GM21390 (cell line): Measurements from ENCODE around the gene LAMB4.
A peak's percentile ranks its signal among the peaks of the same experiment; 100 is the strongest.
"Not testable (repeated sequence)": the region's sequence is repeated elsewhere in the genome, so short reads cannot be mapped to it uniquely, and the experiment has no call there.

ENCODE experiments used
- ATAC-seq: cut with Tn5 transposase; IDR thresholded peaks from one replicate; pipeline ENCODE4 v1.9.1; 2021; ENCODE audit not compliant: unreplicated experiment

Gene LAMB4

DNA sequence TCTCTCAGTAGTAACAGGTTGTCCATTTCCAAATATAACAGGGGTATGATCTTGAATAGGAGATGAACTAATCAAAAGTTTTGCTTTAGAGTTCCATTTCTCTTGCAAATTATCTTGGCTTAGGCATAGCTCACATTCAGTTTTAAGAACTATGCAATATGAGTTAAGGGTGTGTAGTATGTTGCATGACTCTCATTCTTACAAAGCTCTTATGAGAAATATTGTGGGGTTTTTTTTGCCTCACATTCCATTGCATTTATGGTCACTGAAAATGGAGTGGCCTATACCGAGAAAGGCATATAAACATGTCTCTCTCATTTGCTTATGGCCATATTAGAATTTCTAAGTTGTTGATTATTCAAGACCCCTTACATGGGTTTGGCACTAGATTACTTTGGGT is 78.7 kb downstream of the LAMB4 start:
- ATAC-seq = no peak

DNA sequence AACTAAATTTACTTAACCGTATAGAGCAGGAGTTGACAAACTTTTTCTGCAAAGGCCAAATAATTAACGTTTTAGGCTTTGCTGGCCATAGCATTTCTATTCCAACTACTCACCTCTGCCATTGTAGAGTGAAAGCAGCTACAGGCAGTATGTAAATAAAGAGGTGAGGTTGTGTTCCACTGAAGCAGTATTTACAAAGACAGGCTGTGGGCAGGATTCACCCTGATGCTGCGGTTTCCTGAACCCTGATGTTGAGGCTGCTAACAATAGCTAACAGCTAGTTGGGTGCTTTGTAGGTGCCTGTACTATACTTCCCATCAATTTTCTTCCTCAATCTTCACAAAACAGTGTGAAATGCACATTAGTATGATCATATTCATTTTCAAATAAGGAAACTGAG is 80.2 kb downstream of the LAMB4 start:
- peak; percentile 55 for ATAC-seq

DNA sequence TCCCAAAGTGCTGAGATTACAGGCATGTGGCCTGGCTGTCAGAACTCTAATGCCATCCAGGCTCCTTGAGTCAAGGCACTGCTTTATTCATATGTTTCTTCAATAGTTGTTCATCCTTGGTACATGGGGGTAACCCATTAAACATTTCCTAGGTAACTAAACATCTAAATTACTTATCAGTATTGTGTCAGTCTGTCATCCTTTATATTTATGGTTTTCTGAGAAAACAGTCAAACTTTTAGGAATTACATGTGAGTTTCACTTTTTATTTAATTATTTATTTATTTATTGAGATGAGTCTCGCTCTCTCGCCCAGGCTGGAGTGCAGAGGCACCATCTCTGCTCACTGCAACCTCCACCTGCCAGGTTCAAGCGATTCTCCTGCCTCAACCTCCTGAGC is 81.7 kb downstream of the LAMB4 start:
- ATAC-seq = no peak

DNA sequence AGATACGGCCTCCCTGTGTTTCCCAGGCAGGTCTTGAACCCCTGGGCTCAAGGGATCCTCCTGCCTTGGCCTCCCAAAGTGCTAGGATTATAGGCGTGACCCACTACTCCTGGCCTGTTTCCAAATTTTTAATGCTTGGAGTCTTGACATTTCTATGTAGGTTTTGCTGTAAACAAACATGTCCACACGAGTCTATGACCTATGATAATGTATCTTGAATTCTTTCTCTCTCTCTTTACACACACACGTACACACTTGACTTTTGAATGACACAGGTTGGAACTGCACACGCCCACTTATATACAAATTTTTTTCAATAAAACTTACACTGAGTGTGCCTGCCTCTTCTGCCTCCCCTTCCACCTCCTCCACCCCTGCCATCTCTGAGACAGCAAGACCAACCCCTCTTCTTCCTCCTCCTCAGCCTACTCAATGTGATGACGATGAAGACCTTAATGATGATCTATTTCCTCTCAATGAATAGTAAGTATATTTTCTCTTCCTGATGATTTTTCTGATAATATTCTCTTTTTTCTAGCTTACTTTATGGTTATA is 83.1 kb downstream of the LAMB4 start:
- no peak for ATAC-seq

DNA sequence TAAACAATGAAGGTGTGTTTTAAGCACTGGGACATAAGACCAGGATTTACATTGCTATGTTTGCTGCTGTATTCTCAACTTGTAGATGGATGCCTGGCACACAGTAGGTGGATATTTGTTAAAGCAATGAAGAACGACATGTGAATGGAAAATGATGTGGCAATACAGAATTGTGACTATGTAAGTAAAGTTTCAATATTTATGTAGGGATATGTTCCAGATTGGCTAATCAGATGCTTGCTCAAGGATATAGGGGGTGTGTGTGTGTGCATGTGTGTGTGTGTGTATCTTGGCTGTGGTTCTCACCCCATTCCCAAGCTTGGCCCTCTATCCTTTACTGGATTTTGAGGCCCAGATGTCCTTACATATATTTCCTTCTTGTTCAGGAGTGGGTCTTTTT is 84.5 kb downstream of the LAMB4 start:
- ATAC-seq = no peak

DNA sequence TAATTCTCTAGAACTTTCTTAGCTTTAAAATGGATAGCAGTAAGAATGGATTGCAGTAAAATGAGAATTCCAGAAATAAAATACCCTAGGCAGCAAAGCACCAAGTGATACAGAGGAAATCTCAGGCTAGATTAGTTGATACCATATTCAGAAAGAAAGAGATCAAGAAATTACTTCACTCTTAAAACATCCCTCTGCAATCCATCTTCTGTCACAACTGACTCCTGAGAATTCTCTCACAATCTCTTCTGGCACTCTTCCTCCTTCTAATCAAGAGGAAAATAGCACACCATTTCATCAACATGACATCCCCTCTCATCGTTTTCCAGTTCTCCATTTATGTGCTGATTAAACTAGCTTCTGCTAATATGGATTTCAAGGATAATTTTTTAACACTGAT is 85.0 kb downstream of the LAMB4 start:
- no peak for ATAC-seq

DNA sequence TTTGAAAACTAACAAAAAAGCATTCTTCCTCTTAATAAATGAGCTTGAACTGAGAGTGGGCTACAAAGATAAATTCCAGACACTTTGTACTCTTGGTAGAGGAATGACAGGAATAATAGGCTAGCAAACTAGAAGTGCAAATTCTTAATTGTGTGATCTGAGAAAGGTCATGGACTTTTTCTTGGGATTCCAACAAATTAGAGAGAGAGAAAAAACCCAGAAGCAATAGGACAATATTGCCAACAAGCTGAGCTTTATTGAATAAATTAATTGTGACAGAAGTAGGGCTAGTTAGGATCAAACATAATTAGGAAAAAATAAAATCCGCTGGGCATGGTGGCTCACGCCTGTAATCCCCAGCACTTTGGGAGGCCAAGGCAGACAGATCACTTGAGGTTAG is 85.8 kb downstream of the LAMB4 start:
- no peak for ATAC-seq

DNA sequence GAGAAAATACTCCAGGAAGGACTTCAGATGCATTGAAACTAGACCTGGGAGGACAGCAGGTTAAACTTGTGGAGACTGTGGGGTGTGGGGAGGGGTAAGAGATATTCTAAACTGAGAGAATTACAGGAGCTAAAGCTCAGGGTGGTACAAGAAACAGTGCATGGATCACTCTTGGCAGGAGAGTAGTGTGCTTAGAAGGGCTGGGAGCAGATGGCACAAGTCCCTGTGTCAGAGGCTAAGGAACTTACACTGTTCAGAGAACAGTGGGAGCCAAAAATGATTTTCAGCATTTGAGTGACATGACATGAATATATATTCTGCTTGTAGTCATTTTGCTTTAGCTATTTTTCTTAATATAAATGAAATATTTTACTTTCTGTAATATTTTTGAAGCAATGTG is 91.2 kb downstream of the LAMB4 start:
- ATAC-seq = no peak

DNA sequence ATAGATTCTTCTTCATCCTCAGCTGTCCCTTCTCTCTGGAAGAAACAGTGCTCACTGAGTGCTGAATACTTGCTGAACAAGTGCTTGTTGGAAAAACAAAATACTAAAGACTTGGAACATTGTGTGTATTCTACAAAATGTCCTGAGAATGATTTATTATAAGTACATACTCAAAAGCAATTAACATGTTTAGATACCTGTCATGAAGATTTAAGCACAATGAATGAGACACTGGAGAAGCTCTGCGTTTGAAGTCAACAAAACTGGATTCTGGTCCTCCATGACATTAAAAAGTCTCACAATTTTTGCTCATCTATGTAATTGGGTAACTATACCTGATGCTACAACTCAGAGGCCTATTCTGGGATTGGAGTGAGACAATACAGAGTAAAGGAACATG is 92.4 kb downstream of the LAMB4 start:
- ATAC-seq = no peak

DNA sequence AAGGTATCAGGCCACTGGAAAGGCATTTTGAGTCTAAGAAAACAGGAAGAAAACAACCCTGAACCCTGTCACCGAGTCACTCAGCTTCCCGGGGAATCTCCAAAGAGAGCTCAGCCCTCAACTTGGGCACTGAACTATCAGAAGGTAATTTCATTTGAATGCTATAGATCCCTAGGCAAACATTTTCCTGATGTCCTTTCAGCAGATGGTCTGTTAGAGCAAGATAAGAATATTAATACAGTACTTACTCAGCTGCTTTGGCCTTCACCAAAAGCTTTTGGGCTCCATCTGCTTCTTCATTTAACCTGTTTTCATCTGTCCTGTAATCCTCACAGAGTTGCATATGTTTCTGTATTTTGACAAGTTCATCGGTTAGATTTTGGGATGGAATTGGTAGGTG is 93.0 kb downstream of the LAMB4 start:
- ATAC-seq = no peak

DNA sequence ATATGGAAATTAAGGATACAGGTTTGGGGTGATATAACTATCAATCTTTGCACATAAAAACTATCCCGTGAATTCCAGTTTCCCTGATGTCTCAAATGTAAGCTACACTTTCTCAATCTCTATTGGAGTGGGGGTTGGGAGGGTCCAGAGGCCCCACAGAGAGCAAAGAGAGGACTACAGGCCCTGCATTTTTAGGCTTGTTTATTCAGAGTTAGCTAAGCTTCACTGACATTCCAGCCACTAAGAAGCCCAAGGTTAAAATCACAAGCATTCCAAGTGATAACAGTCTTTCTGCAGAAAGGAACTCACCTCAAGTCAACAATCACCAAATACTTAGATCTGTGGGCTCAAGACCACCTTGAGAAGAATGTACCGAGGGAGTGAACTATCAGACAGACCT is 95.6 kb downstream of the LAMB4 start:
- no peak for ATAC-seq

DNA sequence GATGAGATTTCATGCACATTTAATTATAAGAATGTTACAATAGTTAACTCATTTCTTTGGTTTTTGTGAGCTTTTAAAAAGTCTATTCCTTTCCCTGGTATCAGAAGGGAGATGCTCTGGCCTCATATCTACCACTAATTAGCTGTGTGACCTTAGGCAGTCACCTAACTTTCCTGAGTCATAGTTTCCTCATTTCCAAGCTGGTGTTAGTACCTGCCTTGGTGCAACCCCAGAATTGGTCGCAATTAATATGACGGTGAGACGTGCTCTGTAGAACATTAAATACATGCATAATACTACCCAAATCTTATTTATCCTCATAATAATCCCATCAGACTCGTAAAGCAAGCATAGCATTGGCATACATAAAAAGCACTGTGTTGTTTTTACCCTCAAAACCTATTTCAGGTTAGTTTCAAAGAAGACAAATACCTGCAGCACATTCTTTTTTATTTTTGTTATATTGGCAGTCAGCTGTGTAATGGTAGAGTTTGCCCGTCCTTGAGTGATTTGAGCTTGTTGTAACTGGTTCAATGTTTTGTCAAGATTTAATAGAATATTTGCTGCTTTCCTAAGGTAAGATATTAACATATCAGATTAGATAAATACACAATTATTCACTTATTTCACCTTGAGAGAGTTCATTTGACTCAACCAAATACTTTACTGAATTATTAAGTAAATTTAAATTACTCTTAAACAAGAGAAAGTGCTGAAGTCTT is 96.2 kb downstream of the LAMB4 start:
- no peak for ATAC-seq

DNA sequence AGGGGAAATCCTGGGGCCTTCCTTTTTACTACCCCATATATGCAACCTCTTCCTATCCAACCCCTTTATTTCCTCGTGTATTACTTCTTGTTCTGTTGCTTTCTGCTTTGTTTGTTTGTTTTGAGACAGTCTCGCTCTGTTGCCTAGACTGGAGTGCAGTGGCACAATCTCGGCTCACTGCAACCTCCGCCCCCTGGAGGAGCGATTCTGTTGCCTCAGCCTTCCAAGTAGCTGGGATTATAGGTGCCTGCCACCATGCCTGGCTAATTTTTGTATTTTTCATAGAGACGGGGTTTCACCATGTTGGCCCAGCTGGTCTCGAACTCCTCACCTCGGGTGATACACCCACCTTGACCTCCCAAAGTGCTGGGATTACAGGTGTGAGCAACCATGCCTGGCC is 96.9 kb downstream of the LAMB4 start:
- not testable (repeated sequence) for ATAC-seq

DNA sequence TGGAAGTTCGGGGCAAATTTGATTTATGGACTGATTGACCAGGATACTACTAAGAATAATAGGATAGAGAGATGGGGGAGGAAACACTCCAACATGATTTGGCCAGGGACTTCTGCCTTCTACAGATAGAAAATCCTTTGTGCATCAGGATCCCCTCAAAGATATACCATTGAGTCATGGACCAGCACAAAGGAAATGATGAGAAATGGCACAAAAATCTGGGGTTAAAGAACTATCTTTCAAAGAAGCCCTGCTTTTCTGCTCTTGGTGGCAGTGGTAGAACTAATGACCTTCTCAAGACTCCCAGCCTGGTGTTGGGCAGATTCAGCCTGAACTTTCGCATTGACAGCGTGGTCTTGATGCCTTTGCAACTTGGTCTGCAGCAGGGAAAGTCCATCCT is 99.6 kb downstream of the LAMB4 start:
- ATAC-seq = no peak

DNA sequence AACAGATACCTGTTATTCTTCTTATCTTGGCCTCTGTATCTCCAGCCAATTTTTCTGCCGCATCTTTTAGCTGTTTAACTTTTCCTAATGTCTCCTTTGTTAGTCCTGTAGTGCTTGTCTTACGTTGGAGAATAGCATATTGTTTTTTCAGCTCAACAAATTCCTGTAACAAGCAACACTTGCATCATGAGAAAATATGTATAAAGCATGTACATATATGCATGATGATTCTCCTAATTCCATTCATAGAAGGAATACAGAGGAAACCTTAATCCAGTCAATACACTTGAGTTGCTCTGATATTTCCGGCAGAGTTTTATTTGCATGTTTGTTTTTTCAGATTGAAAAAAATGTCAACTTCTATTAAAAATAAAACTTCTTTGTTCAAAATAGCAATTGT is 101.1 kb downstream of the LAMB4 start:
- ATAC-seq = no peak

DNA sequence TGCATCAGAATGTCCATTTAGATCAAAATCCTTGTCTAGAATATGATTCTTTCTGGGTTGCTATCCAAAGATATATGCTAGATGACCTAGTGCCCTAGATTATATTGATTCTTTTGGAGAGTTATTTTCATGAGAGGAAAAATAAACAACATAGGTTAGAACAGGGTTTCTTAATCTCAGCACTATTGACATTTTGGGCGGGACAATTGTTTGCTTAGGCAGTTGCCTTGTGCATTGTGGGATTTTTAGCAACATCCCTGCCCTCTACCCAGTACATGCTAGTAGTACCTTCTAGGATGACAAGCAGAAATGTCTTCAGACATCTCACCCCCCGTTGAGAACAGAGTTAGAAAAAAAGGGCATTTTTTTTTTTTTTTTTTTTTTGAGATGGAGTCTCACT is 102.0 kb downstream of the LAMB4 start:
- no peak for ATAC-seq

DNA sequence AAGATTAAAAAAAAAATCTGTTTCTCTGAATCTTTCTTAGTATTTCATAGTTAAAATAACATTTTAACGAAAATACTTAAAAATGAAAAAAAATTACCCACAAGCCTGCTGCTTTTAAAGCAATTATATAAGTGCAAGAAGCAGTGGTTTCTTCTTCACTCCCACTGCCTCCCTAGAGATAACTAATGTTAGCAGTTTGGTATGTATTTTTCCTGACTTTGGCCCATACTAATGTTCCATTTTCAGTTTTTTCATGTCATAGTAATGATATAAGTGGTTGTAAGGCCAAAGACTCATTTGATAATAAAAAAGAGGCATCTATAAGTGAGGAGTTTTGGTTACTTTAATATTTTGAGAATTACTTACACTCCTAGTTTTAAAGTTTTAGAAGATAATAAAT is 102.9 kb downstream of the LAMB4 start:
- no peak for ATAC-seq

DNA sequence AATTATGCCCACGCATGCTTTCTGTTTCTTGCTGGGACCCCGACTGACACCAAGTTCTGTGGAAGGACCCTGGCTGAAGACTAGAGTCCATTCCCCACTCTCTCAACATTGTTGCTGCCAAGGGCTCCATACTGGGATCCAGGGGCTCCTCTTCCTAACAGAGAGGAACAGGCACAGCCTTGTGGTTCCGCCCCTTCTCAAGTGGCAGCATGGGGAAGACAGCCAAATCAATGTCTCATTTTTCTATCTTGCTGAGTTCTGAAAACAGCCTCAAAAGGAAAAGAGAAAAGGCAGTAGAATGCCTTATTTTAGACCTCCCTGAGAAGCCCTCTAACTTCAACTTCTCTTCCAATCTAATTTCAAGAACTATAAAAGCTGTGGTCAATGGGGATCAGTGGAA is 103.5 kb downstream of the LAMB4 start:
- ATAC-seq = no peak

DNA sequence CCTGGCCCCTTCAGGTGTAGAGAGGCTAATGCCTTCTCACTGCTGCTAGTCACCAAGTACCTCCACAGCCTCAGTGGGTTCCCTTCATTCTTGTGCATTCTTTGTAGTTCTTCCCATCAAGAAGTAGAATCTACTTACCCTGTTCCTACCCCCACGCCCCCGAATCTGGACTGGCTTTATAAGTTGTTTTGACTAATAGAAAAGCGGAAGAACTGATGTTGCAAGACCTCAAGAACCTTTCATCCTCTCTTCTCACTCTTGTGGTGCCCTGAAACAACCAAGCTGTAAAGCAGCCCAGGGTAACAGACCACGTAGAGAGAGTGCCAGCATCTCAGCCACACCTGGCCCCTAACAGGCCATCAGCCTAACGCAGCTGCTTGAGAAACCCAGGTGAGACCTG is 104.0 kb downstream of the LAMB4 start:
- no peak for ATAC-seq

DNA sequence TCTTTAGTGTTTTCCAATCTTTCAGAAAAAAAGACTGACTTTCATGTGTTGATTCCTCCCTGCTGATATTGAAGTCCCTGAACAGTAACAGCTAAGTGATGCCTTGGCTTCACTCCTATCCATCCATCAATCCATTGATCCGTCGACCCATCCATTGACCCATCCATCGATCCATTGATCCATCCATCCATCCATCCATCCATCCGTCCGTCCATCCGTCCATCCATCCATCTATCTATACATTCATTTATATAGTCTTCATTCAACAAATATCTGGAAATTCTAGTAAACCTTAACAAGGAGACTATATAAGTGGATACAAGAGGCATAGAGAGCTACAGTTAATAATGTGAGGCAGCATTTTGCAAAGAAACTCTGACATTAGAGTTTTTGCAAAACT is 105.6 kb downstream of the LAMB4 start:
- no peak for ATAC-seq

DNA sequence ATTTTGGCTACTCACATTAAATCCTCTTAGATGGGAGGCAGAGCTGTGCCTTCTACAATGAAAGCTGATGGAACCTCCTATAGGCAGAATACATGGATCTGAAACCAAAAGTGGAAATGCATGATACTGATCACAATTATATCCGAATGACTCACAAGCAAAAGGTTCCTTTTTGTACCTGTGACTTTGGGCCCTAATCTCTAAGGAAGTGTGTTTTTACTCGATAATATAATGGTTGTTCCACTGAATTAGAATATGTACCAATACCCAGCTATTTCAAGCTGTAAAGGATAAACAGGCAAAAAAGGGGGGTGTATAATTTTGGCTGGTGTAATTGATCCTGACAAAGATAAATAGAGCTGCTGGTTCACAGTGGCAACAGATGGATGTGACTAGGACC is 109.6 kb downstream of the LAMB4 start:
- no peak for ATAC-seq

DNA sequence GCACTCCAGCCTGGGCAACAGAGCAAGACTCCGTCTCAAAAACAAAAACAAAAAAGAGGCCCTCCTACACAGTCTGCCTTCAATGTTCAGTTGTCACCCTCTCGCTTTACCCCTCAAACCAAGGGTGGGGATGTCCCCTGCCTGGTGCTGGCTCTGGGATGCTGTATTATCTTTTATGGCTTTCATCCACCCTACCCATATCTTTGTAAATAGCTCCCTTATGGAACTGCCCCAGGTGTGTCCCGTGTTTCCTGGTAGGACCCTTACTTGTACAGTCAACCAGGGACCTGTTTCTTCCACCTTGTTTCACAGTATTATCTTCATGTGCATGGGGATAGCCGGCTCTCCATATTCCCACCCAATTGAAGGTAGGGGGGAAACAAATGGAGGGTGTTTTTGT is 111.5 kb downstream of the LAMB4 start:
- no peak for ATAC-seq

DNA sequence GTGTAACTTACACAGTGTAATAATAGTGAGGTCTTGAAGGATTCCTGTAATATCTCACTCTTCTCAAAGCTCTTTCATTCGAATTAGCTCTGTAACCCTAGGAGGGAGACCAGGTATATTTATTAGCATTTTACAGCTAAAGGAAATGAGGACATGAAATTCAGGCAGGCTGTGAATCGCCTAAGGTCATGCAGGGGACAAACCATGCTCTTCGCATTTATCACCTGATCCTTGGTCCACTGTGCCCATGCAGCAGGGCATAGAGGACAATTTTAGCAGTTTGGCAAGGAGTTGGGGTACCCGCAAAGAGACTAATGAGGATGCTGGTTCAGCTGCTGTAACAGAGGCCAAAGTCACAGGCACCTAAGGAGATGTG is 112.4 kb downstream of the LAMB4 start:
- ATAC-seq = no peak
